NCI-H2081 (cell line): Measurements from ENCODE around the gene MLST8.

Experiments used
- DNase-seq, 2 experiments: peaks; one replicate each; lab custom pipeline; 2025; lab: John Stamatoyannopoulos, UW

Gene MLST8

GRCh38 chr16:2208308-2208707, 3.1 kb downstream of the MLST8 start:
- peak in 1 of 2 experiments; percentile 50 for DNase-seq

- no peak for DNase-seq
These were observed 3.5 kb downstream of the MLST8 start for GRCh38 chr16:2208772-2209171.

- DNase-seq = no peak
These were observed 4.2 kb downstream of the MLST8 start for GRCh38 chr16:2209258-2210008.

- no peak for DNase-seq
These were observed 4.7 kb downstream of the MLST8 start for GRCh38 chr16:2210009-2210332.

GRCh38 chr16:2210386-2211365, 5.4 kb downstream of the MLST8 start, which contains the start of gene BRICD5:
TSS of gene BRICD5 (minus strand) at chr16:2210863. CDS start at chr16:2210833, 30 bp downstream.
- no peak for DNase-seq

- no peak for DNase-seq
These were observed 6.7 kb downstream of the MLST8 start for GRCh38 chr16:2211923-2212347.

GRCh38 chr16:2212362-2213324, 7.4 kb downstream of the MLST8 start:
- DNase-seq = no peak

GRCh38 chr16:2213817-2214718, 8.8 kb downstream of the MLST8 start:
- no peak for DNase-seq

GRCh38 chr16:2214719-2214968, 9.4 kb downstream of the MLST8 start, which contains the start of gene PGP:
TSS of gene PGP (minus strand) at chr16:2214840. CDS start at chr16:2214777, 63 bp downstream.
- no peak for DNase-seq

- no peak for DNase-seq
These were observed 11.1 kb downstream of the MLST8 start for GRCh38 chr16:2216330-2216729.

- peak; percentile 99 for DNase-seq
These were observed 18.1 kb downstream of the MLST8 start, which contains the start of gene E4F1 for GRCh38 chr16:2223221-2223941. TSS of gene E4F1 (plus strand) at chr16:2223591. CDS start at chr16:2223614, 23 bp downstream.

GRCh38 chr16:2223942-2224486, 18.8 kb downstream of the MLST8 start:
- DNase-seq = peak in 1 of 2 experiments; percentile 51

GRCh38 chr16:2226245-2226793, 21.1 kb downstream of the MLST8 start:
- no peak for DNase-seq

GRCh38 chr16:2226918-2227317, 21.7 kb downstream of the MLST8 start:
- DNase-seq = no peak

- DNase-seq = no peak
These were observed 23.0 kb downstream of the MLST8 start for GRCh38 chr16:2228161-2228824.

GRCh38 chr16:2229091-2229490, 23.8 kb downstream of the MLST8 start:
- no peak for DNase-seq

- DNase-seq = no peak
These were observed 24.5 kb downstream of the MLST8 start for GRCh38 chr16:2229632-2230250.

GRCh38 chr16:2230376-2230775, 25.1 kb downstream of the MLST8 start:
- no peak for DNase-seq
